ENCODE results near the gene COX4I1.

- TF ChIP-seq, protein P1, sequence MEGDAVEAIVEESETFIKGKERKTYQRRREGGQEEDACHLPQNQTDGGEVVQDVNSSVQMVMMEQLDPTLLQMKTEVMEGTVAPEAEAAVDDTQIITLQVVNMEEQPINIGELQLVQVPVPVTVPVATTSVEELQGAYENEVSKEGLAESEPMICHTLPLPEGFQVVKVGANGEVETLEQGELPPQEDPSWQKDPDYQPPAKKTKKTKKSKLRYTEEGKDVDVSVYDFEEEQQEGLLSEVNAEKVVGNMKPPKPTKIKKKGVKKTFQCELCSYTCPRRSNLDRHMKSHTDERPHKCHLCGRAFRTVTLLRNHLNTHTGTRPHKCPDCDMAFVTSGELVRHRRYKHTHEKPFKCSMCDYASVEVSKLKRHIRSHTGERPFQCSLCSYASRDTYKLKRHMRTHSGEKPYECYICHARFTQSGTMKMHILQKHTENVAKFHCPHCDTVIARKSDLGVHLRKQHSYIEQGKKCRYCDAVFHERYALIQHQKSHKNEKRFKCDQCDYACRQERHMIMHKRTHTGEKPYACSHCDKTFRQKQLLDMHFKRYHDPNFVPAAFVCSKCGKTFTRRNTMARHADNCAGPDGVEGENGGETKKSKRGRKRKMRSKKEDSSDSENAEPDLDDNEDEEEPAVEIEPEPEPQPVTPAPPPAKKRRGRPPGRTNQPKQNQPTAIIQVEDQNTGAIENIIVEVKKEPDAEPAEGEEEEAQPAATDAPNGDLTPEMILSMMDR (IDR thresholded peaks at IDR 0.05 in 2 of 3, conservative IDR thresholded peaks at IDR 0.05 in 1 of 3; ENCODE audit: borderline replicate concordance in 1 of 3, insufficient read depth in 1 of 3, low read depth in 2 of 3, low read length in 2 of 3) = no peak
- TF ChIP-seq EZH2phosphoT487 (IDR thresholded peaks at IDR 0.05; ENCODE audit: borderline replicate concordance) = no peak
- no peak for TF ChIP-seq TCF7L2 (IDR thresholded peaks at IDR 0.05; ENCODE audit: borderline replicate concordance, extremely low read depth, insufficient read depth, insufficient read length)
- TF ChIP-seq, protein P2, sequence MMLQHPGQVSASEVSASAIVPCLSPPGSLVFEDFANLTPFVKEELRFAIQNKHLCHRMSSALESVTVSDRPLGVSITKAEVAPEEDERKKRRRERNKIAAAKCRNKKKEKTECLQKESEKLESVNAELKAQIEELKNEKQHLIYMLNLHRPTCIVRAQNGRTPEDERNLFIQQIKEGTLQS (IDR thresholded peaks at IDR 0.05) = no peak
- TF ChIP-seq CEBPB (IDR thresholded peaks at IDR 0.05; ENCODE audit: low read depth) = no peak
Measured at GRCh38 chr16:85763616-85764015, 35.9 kb upstream of the COX4I1 start.

Measured in HCT116 (cell line).